Cardiac fibroblast (primary cell): Measurements from ENCODE around the gene SYT12.
A peak's percentile ranks its signal among the peaks of the same experiment; 100 is the strongest.

Experiments used
- DNase-seq, 2 donors: peaks; one replicate each; pipeline versions ENCODE4 v3.0.0 to v3.0.0-alpha.2; 2010; ENCODE audit warnings: low read depth in 2 of 2
- H3K4me3 ChIP-seq, 2 donors: replicated peaks in 1 of 2; 1 replicate in 1 of 2; 2 replicates in 1 of 2; pipeline ENCODE4 v1.5.1; 2011; ENCODE audit warnings: low read depth in 2 of 2, low read length in 2 of 2, mild to moderate bottlenecking in 2 of 2, moderate library complexity in 1 of 2
- TF ChIP-seq, protein P1 (sequence below): IDR thresholded peaks from one replicate; pipeline ENCODE4 v1.5.1; 2011; ENCODE audit warnings: low read depth, mild to moderate bottlenecking, low read length, inconsistent platforms

The SYT12 gene

DNA sequence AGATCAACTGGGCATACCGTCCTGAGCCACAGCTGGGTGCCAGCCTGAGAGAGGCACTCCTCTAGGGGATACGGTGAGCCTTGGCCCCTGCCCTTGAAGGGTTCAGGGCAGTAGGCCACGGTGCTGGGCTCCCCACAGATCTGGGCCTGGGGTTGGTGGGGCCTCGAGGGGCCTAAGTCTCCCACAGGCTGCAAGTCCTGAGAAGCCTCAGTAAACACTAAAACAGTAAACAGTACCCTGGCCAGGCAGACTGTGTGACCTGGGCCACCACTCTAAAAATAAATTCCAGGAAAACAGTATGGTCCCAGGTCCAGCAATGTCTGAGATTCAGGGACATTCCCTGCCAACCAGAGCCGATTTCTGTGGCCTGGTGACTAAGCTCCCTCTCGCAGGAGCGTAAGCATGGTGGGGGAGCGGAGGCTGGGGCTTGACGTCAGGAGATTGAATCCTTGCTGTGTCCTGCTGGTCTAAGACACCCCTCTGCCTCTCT, 31.5 kb downstream of the SYT12 start:
- no peak overlapping the region for H3K4me3 ChIP-seq
- peak; percentile 70 to 87 for DNase-seq
- TF ChIP-seq, protein P1, sequence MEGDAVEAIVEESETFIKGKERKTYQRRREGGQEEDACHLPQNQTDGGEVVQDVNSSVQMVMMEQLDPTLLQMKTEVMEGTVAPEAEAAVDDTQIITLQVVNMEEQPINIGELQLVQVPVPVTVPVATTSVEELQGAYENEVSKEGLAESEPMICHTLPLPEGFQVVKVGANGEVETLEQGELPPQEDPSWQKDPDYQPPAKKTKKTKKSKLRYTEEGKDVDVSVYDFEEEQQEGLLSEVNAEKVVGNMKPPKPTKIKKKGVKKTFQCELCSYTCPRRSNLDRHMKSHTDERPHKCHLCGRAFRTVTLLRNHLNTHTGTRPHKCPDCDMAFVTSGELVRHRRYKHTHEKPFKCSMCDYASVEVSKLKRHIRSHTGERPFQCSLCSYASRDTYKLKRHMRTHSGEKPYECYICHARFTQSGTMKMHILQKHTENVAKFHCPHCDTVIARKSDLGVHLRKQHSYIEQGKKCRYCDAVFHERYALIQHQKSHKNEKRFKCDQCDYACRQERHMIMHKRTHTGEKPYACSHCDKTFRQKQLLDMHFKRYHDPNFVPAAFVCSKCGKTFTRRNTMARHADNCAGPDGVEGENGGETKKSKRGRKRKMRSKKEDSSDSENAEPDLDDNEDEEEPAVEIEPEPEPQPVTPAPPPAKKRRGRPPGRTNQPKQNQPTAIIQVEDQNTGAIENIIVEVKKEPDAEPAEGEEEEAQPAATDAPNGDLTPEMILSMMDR, result no peak

DNA sequence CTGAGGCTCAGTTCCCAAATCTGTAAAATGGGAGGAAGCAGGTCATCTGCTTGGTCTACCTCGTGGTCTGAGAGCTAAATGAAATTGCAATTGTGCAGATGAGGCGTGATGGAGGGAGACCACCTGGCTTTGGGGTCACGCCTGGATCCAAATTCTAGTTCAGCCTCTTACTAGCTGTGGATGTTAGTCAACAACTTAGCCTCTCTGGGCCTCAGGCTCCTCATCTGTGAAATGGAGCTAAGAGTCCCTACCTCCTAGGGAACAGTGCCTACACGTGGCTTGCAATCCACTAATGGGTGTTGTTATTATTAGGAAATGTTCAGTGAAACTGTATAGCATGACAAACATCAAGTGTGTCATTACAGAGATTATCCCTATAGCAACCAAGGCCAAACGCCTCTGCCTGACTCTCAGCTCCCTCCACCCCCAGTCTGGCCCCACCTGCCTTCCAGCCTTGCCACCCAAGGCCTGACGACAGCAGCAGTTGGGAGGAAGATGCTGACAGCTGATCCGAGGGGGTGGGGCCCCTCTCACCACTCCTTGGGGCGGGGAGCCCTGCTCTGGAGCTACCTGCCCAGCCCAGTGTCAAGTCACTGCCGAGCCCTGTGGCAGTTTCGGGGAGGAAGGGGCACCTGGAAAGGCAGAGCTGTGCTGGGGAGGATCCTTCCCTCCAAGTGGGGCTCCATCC, 32.0 kb downstream of the SYT12 start:
- peak; percentile 83 to 87 for DNase-seq

DNA sequence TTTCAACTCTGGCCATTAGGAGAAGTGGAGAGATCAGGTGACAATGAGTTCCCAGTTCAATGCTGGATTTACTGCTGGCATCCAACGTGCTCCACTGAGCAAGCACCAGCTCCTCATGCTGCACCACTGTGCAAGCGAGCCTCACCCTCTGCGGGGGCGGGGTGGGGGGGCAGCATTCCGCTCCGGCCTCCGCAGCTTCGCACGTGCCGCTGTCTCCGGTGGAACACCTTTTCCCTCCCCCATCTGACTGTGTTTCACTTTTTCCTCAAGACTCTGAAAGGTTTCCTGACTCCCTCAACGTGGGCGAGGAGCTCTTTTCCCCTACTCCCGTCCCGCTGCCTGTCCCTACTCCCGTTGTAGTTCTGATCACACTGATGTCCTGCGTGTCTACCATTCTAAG, 32.9 kb downstream of the SYT12 start:
- H3K4me3 ChIP-seq, result peak overlapping the region in 1 of 2 donors; percentile 61
- TF ChIP-seq, protein P1, result no peak
- DNase-seq, result peak; percentile 16 to 37

More for the DNA sequence above, 32.0 kb downstream of the SYT12 start:
- TF ChIP-seq, protein P1, result no peak
- H3K4me3 ChIP-seq, result no peak overlapping the region

DNA sequence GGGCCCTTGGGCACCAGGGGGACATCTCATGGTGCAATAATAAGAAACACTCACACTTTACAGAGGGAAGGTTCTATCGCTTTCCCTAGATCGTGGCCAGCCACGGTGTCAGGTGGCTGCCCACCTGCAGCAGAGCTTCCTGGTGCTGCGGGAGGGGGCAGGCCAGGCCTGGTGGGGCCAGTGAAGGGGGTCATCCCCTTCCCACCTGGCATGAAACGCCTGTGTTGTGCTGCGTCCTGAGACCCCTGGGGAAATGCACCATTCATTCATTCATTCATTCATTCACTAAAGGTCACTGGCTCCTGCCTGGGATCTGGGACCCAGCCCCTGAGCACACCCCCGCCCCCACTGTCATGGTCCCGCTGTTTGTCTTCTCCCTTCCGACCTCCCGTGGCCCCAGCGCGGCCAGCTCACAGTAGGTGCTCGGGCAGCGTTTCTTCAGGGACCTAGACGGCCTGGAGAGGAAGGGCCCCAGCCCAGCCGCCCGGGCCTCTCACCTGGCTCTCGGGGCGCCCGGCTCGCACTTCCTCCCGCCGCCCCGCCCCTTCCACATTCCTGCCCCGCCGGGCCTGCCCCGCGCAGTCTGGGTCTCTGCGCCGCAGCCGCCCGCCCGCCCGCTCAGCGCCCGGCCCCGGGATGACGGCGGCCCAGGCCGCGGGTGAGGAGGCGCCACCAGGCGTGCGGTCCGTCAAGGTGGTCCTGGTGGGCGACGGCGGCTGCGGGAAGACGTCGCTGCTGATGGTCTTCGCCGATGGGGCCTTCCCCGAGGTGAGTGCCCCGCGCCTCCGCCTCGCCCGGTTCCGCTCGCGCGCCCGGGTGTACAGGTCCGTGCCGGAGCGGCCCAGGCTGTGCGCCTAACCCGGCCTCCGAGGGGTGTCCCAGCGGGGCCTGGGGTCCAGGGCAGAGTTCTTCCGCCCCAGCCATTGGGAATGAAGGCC, 33.6 kb downstream of the SYT12 start, which contains the start of gene RHOD:
Gene RHOD (plus strand): TSS at position 581 of the 938 bp plus-strand sequence. CDS start 56 bp downstream, at position 637.
- peak within 1 kb of the TSS; percentile 51 to 61 for H3K4me3 ChIP-seq
- peak in 1 of 2 donors; percentile 41 for DNase-seq
- TF ChIP-seq, protein P1, result no peak

DNA sequence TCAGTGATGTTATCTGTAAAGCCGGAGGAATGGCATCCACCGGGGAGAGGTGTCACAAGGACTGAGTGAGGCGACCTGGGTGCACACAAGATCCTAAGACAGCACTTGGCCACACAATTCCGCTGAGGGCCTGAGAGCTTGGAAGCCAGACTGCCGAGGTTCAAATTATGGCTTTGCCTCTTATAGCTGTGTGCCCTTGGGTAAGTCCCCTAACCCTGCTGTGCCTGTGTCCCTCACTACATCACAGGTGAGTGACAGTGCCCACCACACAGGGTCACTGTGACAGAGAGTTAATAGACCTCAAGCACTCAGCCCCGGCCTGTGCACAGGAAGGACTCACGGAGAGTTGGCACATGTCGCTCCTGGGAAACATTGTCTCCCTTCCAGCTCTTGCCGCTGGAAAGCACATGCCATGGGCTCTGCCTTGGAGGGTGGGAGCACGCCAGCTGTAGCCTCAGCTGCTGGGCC, 34.3 kb downstream of the SYT12 start:
- no peak for DNase-seq

DNA sequence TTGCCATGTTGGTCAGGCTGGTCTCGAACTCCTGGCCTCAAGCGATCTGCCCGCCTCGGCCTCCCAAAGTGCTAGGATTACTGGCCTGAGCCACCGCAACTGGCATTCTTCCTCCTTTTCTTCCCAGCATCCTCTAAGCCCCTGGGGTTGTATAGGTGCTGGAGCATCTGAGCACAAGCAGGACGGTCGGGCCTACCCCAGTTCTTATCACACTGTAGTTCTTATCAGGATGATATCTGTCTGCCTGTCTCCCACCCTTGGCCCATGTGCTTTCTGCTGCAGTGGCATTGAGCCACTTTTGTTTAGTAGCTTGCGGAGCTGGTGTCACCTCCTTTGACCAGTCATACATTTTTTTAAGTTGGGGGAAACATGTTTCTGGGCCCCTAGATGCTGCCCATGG, 35.6 kb downstream of the SYT12 start:
- H3K4me3 ChIP-seq, result no peak overlapping the region
- TF ChIP-seq, protein P1, result no peak
- no peak for DNase-seq

More for the DNA sequence above, 34.3 kb downstream of the SYT12 start:
- H3K4me3 ChIP-seq, result peak overlapping the region; percentile 42 to 51
- TF ChIP-seq, protein P1, result no peak
